ENCODE results near the gene GMDS. TPM values are rescaled to one million over a fixed set of nuclear protein-coding genes. Genes with fewer than 3 reads are reported as not detected.

Gene GMDS
- total and polyA plus RNA-seq, 2 of the 13 experiments (the other 11 are each of a cell fraction or from before 2014, with no cell fraction given), result 64.4 to 112 TPM

DNA sequence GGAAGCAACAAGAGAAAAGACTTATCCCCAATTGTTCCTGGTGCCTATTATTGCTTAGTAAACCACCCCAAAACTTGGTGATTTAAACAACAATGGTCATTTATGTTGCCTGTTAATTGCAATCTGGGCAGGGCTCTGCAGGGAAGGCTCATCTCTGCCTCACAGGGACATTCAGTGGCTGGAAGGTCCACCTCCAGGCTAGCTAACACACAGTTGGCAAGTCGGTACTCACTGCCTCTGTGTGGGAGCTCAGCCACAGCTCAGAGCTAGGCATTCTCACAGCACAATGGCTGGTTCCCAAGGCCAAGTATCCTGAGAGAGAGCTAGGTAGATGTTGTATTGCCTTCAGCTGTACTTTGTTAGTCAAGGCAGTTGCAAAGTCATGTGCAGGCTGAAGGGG, 18.5 kb upstream of the GMDS start (continued):
- TF ChIP-seq ZFP91 (CRISPR knock-in tag; IDR thresholded peaks at IDR 0.05; ENCODE audit: borderline replicate concordance) (no peak), RORA (CRISPR knock-in tag; IDR thresholded peaks at IDR 0.05) (no peak), SALL1 (CRISPR knock-in tag; IDR thresholded peaks at IDR 0.05) (no peak), ZNF432 (CRISPR knock-in tag; IDR thresholded peaks at IDR 0.05; ENCODE audit: borderline replicate concordance) (no peak), ZNF331 (CRISPR knock-in tag; IDR thresholded peaks at IDR 0.05) (peak; percentile 100), ATF5 (CRISPR knock-in tag; IDR thresholded peaks at IDR 0.05; ENCODE audit: low read depth) (0 out of 2 replicates have a peak, but pooled peaks have one; percentile 61)
- TF ChIP-seq, protein P1, sequence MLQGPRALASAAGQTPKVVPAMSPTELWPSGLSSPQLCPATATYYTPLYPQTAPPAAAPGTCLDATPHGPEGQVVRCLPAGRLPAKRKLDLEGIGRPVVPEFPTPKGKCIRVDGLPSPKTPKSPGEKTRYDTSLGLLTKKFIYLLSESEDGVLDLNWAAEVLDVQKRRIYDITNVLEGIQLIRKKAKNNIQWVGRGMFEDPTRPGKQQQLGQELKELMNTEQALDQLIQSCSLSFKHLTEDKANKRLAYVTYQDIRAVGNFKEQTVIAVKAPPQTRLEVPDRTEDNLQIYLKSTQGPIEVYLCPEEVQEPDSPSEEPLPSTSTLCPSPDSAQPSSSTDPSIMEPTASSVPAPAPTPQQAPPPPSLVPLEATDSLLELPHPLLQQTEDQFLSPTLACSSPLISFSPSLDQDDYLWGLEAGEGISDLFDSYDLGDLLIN (CRISPR knock-in tag; IDR thresholded peaks at IDR 0.05; ENCODE audit: borderline replicate concordance), result no peak
- TF ChIP-seq, protein P2, sequence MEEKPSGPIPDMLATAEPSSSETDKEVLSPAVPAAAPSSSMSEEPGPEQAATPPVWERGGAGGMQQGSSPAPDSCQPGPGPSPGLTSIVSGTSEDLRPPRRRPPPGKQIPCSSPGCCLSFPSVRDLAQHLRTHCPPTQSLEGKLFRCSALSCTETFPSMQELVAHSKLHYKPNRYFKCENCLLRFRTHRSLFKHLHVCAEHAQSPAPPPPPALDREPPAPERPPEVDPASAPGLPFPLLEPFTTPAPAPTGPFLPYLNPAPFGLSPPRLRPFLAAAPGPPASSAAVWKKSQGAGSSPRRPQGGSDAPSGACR (CRISPR knock-in tag; IDR thresholded peaks at IDR 0.05), result no peak
- TF ChIP-seq, protein P3, sequence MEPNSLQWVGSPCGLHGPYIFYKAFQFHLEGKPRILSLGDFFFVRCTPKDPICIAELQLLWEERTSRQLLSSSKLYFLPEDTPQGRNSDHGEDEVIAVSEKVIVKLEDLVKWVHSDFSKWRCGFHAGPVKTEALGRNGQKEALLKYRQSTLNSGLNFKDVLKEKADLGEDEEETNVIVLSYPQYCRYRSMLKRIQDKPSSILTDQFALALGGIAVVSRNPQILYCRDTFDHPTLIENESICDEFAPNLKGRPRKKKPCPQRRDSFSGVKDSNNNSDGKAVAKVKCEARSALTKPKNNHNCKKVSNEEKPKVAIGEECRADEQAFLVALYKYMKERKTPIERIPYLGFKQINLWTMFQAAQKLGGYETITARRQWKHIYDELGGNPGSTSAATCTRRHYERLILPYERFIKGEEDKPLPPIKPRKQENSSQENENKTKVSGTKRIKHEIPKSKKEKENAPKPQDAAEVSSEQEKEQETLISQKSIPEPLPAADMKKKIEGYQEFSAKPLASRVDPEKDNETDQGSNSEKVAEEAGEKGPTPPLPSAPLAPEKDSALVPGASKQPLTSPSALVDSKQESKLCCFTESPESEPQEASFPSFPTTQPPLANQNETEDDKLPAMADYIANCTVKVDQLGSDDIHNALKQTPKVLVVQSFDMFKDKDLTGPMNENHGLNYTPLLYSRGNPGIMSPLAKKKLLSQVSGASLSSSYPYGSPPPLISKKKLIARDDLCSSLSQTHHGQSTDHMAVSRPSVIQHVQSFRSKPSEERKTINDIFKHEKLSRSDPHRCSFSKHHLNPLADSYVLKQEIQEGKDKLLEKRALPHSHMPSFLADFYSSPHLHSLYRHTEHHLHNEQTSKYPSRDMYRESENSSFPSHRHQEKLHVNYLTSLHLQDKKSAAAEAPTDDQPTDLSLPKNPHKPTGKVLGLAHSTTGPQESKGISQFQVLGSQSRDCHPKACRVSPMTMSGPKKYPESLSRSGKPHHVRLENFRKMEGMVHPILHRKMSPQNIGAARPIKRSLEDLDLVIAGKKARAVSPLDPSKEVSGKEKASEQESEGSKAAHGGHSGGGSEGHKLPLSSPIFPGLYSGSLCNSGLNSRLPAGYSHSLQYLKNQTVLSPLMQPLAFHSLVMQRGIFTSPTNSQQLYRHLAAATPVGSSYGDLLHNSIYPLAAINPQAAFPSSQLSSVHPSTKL (CRISPR knock-in tag; IDR thresholded peaks at IDR 0.05), result no peak
